ENCODE measurements around the gene RBMY1F.
"Not testable (repeated sequence)": the region's sequence is repeated elsewhere in the genome, so short reads cannot be mapped to it uniquely, and the experiment has no call there.

- TF ChIP-seq, protein P1, sequence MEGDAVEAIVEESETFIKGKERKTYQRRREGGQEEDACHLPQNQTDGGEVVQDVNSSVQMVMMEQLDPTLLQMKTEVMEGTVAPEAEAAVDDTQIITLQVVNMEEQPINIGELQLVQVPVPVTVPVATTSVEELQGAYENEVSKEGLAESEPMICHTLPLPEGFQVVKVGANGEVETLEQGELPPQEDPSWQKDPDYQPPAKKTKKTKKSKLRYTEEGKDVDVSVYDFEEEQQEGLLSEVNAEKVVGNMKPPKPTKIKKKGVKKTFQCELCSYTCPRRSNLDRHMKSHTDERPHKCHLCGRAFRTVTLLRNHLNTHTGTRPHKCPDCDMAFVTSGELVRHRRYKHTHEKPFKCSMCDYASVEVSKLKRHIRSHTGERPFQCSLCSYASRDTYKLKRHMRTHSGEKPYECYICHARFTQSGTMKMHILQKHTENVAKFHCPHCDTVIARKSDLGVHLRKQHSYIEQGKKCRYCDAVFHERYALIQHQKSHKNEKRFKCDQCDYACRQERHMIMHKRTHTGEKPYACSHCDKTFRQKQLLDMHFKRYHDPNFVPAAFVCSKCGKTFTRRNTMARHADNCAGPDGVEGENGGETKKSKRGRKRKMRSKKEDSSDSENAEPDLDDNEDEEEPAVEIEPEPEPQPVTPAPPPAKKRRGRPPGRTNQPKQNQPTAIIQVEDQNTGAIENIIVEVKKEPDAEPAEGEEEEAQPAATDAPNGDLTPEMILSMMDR (IDR thresholded peaks at IDR 0.05): not testable (repeated sequence)
- TF ChIP-seq POLR2A (IDR thresholded peaks at IDR 0.05): not testable (repeated sequence)
Measured at GRCh38 chrY:22130494-22130893, 52.2 kb downstream of the RBMY1F start.
